IPS-20b (cell line): ENCODE results near the gene PTTG1IP.
"Not testable (repeated sequence)": the region's sequence is repeated elsewhere in the genome, so short reads cannot be mapped to it uniquely, and the experiment has no call there.

Experiments
- H3K27ac ChIP-seq: one replicate; pipeline ENCODE4 v1.5.1; 2013; ENCODE audit warnings: low read length
- H3K27me3 ChIP-seq: 2 replicates; pipeline ENCODE4 v1.6.1; 2013; ENCODE audit warnings: mild to moderate bottlenecking, low read length, inconsistent platforms; ENCODE audit not compliant: insufficient read depth
- H3K36me3 ChIP-seq: 2 replicates; pipeline ENCODE4 v1.6.1; 2013; ENCODE audit warnings: low read depth, mild to moderate bottlenecking, inconsistent platforms, low read length, moderate library complexity; ENCODE audit not compliant: insufficient read depth
- H3K4me1 ChIP-seq: 2 replicates; pipeline ENCODE4 v1.6.1; 2013; ENCODE audit warnings: mild to moderate bottlenecking, control low read depth, inconsistent platforms, low read length, moderate library complexity; ENCODE audit not compliant: insufficient read depth
- H3K4me3 ChIP-seq: 2 replicates; pipeline ENCODE4 v1.5.1; 2013; ENCODE audit warnings: mild to moderate bottlenecking, low read length, inconsistent platforms
- H3K9ac ChIP-seq: 2 replicates; pipeline ENCODE4 v1.6.1; 2013; ENCODE audit warnings: low read depth, mild to moderate bottlenecking, inconsistent platforms, low read length, moderate library complexity
- H3K9me3 ChIP-seq: 2 replicates; pipeline ENCODE4 v1.6.1; 2013; ENCODE audit warnings: mild to moderate bottlenecking, low read depth, low read length, inconsistent platforms; ENCODE audit not compliant: insufficient read depth

The PTTG1IP gene

GRCh38 chr21:44840771-44841170 lies 32.7 kb downstream of the PTTG1IP start:
- Histone ChIP-seq H3K9me3 (no peaks in the 10 kb centered on the region), H3K36me3 (no peaks in the 10 kb centered on the region), H3K9ac (no peak overlapping the region), H3K4me3 (no peak overlapping the region), H3K27me3 (no peaks in the 10 kb centered on the region), H3K4me1 (no peaks in the 10 kb centered on the region; the same call in 1 of the 2 replicates), H3K27ac (no peak overlapping the region)

GRCh38 chr21:44838951-44839350 lies 34.5 kb downstream of the PTTG1IP start:
- H3K9me3 ChIP-seq: no peaks in the 10 kb centered on the region
- no peak overlapping the region for H3K4me3 ChIP-seq
- H3K4me1 ChIP-seq: no peaks in the 10 kb centered on the region
- no peak overlapping the region for H3K27ac ChIP-seq
- no peaks in the 10 kb centered on the region for H3K27me3 ChIP-seq
- H3K36me3 ChIP-seq: no peaks in the 10 kb centered on the region
- no peak overlapping the region for H3K9ac ChIP-seq

- Histone ChIP-seq H3K27ac (no peak overlapping the region), H3K36me3 (no peaks in the 10 kb centered on the region), H3K9ac (no peak overlapping the region), H3K4me3 (no peak overlapping the region), H3K4me1 (no peaks in the 10 kb centered on the region), H3K27me3 (no peaks in the 10 kb centered on the region), H3K9me3 (no peaks in the 10 kb centered on the region)
Observed at GRCh38 chr21:44838039-44838895, 35.2 kb downstream of the PTTG1IP start.

- no peaks in the 10 kb centered on the region for H3K27me3 ChIP-seq
- H3K27ac ChIP-seq: no peak overlapping the region
- H3K4me1 ChIP-seq: no peaks in the 10 kb centered on the region
- no peak overlapping the region for H3K9ac ChIP-seq
- H3K4me3 ChIP-seq: no peak overlapping the region
- no peaks in the 10 kb centered on the region for H3K9me3 ChIP-seq
- no peaks in the 10 kb centered on the region for H3K36me3 ChIP-seq
Observed at GRCh38 chr21:44837537-44837936, 36.0 kb downstream of the PTTG1IP start.

GRCh38 chr21:44836666-44837471 lies 36.6 kb downstream of the PTTG1IP start:
- Histone ChIP-seq H3K9me3 (no peaks in the 10 kb centered on the region), H3K36me3 (no peaks in the 10 kb centered on the region), H3K27me3 (no peaks in the 10 kb centered on the region), H3K9ac (no peak overlapping the region), H3K27ac (no peak overlapping the region), H3K4me1 (no peaks in the 10 kb centered on the region), H3K4me3 (no peak overlapping the region)

- Histone ChIP-seq H3K4me1 (no peaks in the 10 kb centered on the region), H3K4me3 (no peak overlapping the region), H3K36me3 (no peaks in the 10 kb centered on the region), H3K27ac (no peak overlapping the region), H3K9ac (no peak overlapping the region), H3K9me3 (no peaks in the 10 kb centered on the region), H3K27me3 (no peaks in the 10 kb centered on the region)
Observed at GRCh38 chr21:44836349-44836665, 37.2 kb downstream of the PTTG1IP start.

- Histone ChIP-seq H3K27ac (no peak overlapping the region), H3K4me3 (no peak overlapping the region), H3K4me1 (no peaks in the 10 kb centered on the region), H3K9ac (no peak overlapping the region), H3K9me3 (no peaks in the 10 kb centered on the region), H3K36me3 (no peaks in the 10 kb centered on the region), H3K27me3 (no peaks in the 10 kb centered on the region)
Observed at GRCh38 chr21:44835647-44835973, 37.9 kb downstream of the PTTG1IP start.

GRCh38 chr21:44834951-44835646 lies 38.4 kb downstream of the PTTG1IP start:
- Histone ChIP-seq H3K36me3 (no peaks in the 10 kb centered on the region), H3K9me3 (no peaks in the 10 kb centered on the region; the same call in 1 of the 2 replicates), H3K27me3 (no peaks in the 10 kb centered on the region), H3K27ac (no peak overlapping the region), H3K9ac (no peak overlapping the region), H3K4me1 (no peaks in the 10 kb centered on the region), H3K4me3 (no peak overlapping the region)

GRCh38 chr21:44834231-44834950 lies 39.1 kb downstream of the PTTG1IP start:
- H3K27ac ChIP-seq: no peak overlapping the region
- H3K4me1 ChIP-seq: no peaks in the 10 kb centered on the region
- H3K9ac ChIP-seq: no peak overlapping the region
- H3K27me3 ChIP-seq: no peaks in the 10 kb centered on the region
- no peaks in the 10 kb centered on the region for H3K36me3 ChIP-seq
- peaks cover 2% of the 10 kb centered on the region; the same call in 1 of the 2 replicates for H3K9me3 ChIP-seq
- H3K4me3 ChIP-seq: no peak overlapping the region

GRCh38 chr21:44833663-44834062 lies 39.8 kb downstream of the PTTG1IP start:
- H3K27me3 ChIP-seq: no peaks in the 10 kb centered on the region
- H3K9me3 ChIP-seq: peaks cover 9% of the 10 kb centered on the region
- no peaks in the 10 kb centered on the region for H3K4me1 ChIP-seq
- no peak overlapping the region for H3K9ac ChIP-seq
- no peak overlapping the region for H3K27ac ChIP-seq
- H3K36me3 ChIP-seq: no peaks in the 10 kb centered on the region
- H3K4me3 ChIP-seq: no peak overlapping the region

- not testable (repeated sequence) for H3K27me3 ChIP-seq, H3K4me3 ChIP-seq, H3K4me1 ChIP-seq, H3K27ac ChIP-seq, H3K36me3 ChIP-seq, H3K9ac ChIP-seq
- H3K9me3 ChIP-seq: peaks cover 19% of the 10 kb centered on the region
Observed at GRCh38 chr21:44832516-44833255, 40.8 kb downstream of the PTTG1IP start.
